BE2C (cell line): ENCODE measurements around the gene DOCK11.
"Not testable (repeated sequence)": the region's sequence is repeated elsewhere in the genome, so short reads cannot be mapped to it uniquely, and the experiment has no call there.

Source experiments
- DNase-seq: peaks from one replicate; pipeline ENCODE4 v3.0.0-alpha.2; 2020
- H3K27me3 ChIP-seq: fragments of 250-450 bp; sonication (Bioruptor Pico); 2 replicates; pipeline ENCODE4 v1.5.1; 2020; ENCODE audit warnings: mild to moderate bottlenecking
- H3K36me3 ChIP-seq: fragments of 250-450 bp; sonication (Bioruptor Pico); 2 replicates; pipeline ENCODE4 v1.5.1; 2020; ENCODE audit warnings: mild to moderate bottlenecking
- H3K4me1 ChIP-seq: fragments of 250-450 bp; sonication (Bioruptor Pico); 2 replicates; pipeline ENCODE4 v1.5.1; 2020
- H3K4me3 ChIP-seq: 2 replicates; pipeline ENCODE4 v1.5.1; 2011; ENCODE audit warnings: low read depth, low read length
- H3K9me3 ChIP-seq: fragments of 250-450 bp; sonication (Bioruptor Pico); 2 replicates; pipeline ENCODE4 v1.5.1; 2020
- CTCF ChIP-seq: IDR thresholded peaks from 2 replicates; pipeline ENCODE4 v1.5.1; 2012; ENCODE audit warnings: mild to moderate bottlenecking, low read depth, low read length

Gene DOCK11

GRCh38 chrX:118727686-118728339 is 232.2 kb downstream of the DOCK11 start:
- peak; percentile 3 for DNase-seq
- Histone ChIP-seq H3K9me3 (no peaks in the 10 kb centered on the region), H3K36me3 (no peaks in the 10 kb centered on the region), H3K4me3 (peak overlapping the region; percentile 41), H3K27me3 (peaks cover 5% of the 10 kb centered on the region), H3K4me1 (no peaks in the 10 kb centered on the region)
- no peak for TF ChIP-seq CTCF

- H3K27me3 ChIP-seq = peaks cover 5% of the 10 kb centered on the region
- no peaks in the 10 kb centered on the region for H3K9me3 ChIP-seq
- DNase-seq = no peak
- no peaks in the 10 kb centered on the region for H3K36me3 ChIP-seq
- no peak overlapping the region for H3K4me3 ChIP-seq
- no peak for TF ChIP-seq CTCF
- H3K4me1 ChIP-seq = no peaks in the 10 kb centered on the region
Observed at GRCh38 chrX:118729042-118729652, 233.5 kb downstream of the DOCK11 start.

- no peak for DNase-seq
- H3K9me3 ChIP-seq = no peaks in the 10 kb centered on the region
- no peak overlapping the region for H3K4me3 ChIP-seq
- no peaks in the 10 kb centered on the region for H3K36me3 ChIP-seq
- H3K4me1 ChIP-seq = no peaks in the 10 kb centered on the region
- peaks cover 5% of the 10 kb centered on the region for H3K27me3 ChIP-seq
- TF ChIP-seq CTCF = no peak
Observed at GRCh38 chrX:118730500-118731247, 235.1 kb downstream of the DOCK11 start.

- H3K4me1 ChIP-seq, H3K36me3 ChIP-seq, H3K27me3 ChIP-seq, H3K4me3 ChIP-seq, H3K9me3 ChIP-seq, DNase-seq: not testable (repeated sequence)
Observed at GRCh38 chrX:118732551-118732950, 236.9 kb downstream of the DOCK11 start.

- H3K36me3 ChIP-seq = no peaks in the 10 kb centered on the region
- no peaks in the 10 kb centered on the region for H3K4me1 ChIP-seq
- H3K4me3 ChIP-seq = no peak overlapping the region
- H3K27me3 ChIP-seq = no peaks in the 10 kb centered on the region
- DNase-seq = no peak
- no peaks in the 10 kb centered on the region for H3K9me3 ChIP-seq
- TF ChIP-seq CTCF = no peak
Observed at GRCh38 chrX:118734909-118735308, 239.3 kb downstream of the DOCK11 start.
